WTC11 (cell line): ENCODE data around the gene IGFALS.

Experiments
- CREM ChIP-seq: sonication (generic); formaldehyde crosslinking; IDR thresholded peaks from 2 replicates; pipeline ENCODE4 v1.8.1; 2022; ENCODE audit warnings: mild to moderate bottlenecking, missing genetic modification reagents, moderate library complexity
- CTCF ChIP-seq: fragments of 200-600 bp; IDR thresholded peaks from 2 replicates; pipeline ENCODE4 v1.8.0; 2022; ENCODE audit warnings: antibody characterized with exemption
- IRF1 ChIP-seq: sonication (generic); formaldehyde crosslinking; IDR thresholded peaks from 2 replicates; pipeline ENCODE4 v1.8.0; 2023; ENCODE audit warnings: missing genetic modification reagents
- JUN ChIP-seq: sonication (generic); formaldehyde crosslinking; IDR thresholded peaks from 2 replicates; pipeline ENCODE4 v1.8.0; 2023; ENCODE audit warnings: mild to moderate bottlenecking, missing genetic modification reagents
- NR1H2 ChIP-seq: sonication (generic); formaldehyde crosslinking; IDR thresholded peaks from 2 replicates; pipeline ENCODE4 v1.9.0; 2021; ENCODE audit warnings: mild to moderate bottlenecking, moderate library complexity, missing genetic modification reagents

- TF ChIP-seq IRF1 (CRISPR knock-in tag): no peak
- no peak for TF ChIP-seq NR1H2 (CRISPR knock-in tag)
- no peak for TF ChIP-seq CREM (CRISPR knock-in tag)
- no peak for TF ChIP-seq JUN (CRISPR knock-in tag)
- no peak for TF ChIP-seq CTCF
Observed at GRCh38 chr16:1768061-1768766, 25.3 kb downstream of the IGFALS start.
